GM19463 (cell line): Measurements from ENCODE around the gene PARP1.
"Not testable (repeated sequence)": the region's sequence is repeated elsewhere in the genome, so short reads cannot be mapped to it uniquely, and the experiment has no call there.

Experiments used
- ATAC-seq: cut with Tn5 transposase; IDR thresholded peaks from one replicate; pipeline ENCODE4 v1.9.1; 2021; ENCODE audit warnings: mild to moderate bottlenecking, moderate library complexity; ENCODE audit not compliant: unreplicated experiment

The PARP1 gene

DNA sequence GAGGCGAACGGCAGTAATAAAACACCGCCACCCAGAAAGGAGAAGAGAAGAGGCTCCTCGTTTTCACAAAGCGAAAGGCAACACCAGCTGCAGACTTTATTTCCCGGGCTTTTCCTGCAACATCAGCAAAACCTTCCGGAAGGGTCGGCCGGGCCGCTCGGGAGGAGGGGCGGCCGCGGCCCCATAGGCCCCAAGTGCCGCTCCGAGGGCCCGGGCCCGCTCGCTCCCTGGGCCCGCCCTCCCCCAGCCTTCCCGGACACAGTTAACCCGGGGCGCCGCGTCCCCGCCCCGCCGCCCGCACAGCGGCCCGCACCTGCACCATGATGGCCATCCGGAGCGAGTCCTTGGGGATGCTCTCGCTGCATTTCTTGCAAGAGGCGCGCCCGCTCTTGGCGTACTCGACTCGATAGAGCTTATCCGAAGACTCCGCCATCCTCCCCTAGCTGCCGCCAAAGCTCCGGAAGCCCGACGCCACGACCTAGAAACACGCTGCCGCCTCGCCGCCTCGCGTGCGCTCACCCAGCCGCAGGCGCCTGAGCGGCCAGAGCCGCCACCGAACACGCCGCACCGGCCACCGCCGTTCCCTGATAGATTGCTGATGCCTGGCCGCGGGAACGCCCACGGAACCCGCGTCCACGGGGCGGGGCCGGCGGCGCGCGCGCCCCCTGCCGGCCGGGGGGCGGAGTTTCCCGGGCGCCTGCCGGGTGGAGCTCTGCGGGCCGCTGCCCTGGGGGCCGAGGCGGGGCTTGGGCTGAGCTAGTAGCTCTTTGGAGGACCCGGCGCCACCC is at the start of gene PARP1:
Gene PARP1, minus strand, starts transcription at position 597 of the 788 bp plus-strand sequence. Its CDS starts 164 bp downstream, at position 433.
- ATAC-seq, result peak; percentile 77

GRCh38 chr1:226457307-226457712 is 49.4 kb upstream of the PARP1 start:
- no peak for ATAC-seq

DNA sequence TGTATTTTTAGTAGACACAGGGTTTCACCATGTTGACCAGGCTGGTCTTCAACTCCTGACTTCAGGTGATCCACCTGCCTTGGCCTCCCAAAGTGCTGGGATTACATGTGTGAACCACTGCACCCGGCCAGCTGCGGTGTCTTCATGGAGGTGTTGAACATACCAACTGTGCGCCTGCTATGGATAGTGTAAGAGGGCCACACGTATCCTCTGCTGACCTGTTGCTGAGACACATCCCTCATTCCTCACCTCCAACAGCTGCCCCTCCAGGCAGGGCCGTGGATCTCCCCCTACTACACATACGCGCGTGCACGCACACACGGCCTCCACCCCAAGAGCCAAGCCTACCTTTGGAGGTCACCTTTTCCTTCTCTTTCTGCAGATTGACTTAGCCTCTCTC is 48.0 kb upstream of the PARP1 start:
- no peak for ATAC-seq

DNA sequence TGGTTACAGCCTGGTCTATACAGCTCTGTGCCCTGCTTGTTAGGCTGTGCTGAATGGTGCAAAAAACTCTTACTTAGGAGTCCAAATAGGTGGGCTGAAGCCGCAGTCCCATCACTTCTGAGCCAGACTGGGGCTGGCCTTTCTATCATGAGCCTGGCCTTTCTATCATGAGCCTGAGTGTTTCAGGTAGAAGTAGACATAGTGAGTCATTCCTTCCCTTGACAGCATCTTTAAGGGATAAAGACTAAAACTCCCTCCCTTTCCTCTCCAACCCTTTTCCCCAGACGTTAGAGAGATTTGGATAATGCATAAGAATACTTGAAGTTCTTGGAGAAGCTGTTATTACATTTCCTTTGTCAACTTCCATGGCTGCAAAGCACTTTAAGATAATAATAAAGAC is 46.5 kb upstream of the PARP1 start:
- ATAC-seq, result no peak

- ATAC-seq, result no peak
Measured at GRCh38 chr1:226453015-226453704, 45.3 kb upstream of the PARP1 start.

- ATAC-seq, result no peak
Measured at GRCh38 chr1:226450688-226451087, 42.8 kb upstream of the PARP1 start.

GRCh38 chr1:226449823-226450222 is 41.9 kb upstream of the PARP1 start:
- no peak for ATAC-seq

GRCh38 chr1:226447932-226448665 is 40.2 kb upstream of the PARP1 start:
- no peak for ATAC-seq

DNA sequence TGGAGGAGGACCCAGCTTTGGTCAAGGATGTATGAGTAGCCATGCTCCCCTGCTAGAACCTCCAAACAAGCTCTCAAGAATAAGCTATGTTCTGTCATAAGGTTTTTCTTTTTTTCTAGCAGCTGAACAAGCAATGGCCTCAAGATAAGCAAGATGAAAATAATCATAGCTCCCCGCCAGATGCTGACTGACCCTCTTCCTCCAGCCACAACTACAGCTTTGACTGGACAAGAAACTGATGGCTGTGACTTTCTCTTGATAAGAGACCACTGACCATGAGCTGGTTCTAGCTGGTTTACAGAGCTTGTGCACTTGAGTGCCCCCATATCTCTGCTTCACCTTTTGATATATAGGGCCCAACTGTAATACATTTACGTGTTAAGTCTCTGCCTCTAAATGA is 38.2 kb upstream of the PARP1 start:
- no peak for ATAC-seq

DNA sequence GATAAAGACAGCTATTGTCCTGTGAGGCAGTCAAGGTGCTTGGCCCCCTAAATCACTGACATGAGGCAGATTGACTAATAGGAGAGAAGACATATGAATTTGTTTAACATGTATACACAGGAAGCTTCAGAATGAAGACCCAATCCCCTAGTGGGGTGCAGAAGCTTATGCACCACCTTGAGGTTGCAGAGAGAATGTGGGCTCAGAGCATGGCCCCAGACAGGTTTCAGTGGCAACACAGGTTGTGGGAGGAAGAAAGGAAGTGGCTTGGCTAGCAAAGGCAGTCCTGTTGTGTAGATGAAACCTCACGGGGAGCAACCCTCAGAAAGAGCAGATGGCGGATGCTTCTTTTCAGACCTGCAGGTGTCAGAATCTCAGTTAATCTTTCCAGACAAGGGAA is 37.0 kb upstream of the PARP1 start:
- ATAC-seq, result peak; percentile 100

DNA sequence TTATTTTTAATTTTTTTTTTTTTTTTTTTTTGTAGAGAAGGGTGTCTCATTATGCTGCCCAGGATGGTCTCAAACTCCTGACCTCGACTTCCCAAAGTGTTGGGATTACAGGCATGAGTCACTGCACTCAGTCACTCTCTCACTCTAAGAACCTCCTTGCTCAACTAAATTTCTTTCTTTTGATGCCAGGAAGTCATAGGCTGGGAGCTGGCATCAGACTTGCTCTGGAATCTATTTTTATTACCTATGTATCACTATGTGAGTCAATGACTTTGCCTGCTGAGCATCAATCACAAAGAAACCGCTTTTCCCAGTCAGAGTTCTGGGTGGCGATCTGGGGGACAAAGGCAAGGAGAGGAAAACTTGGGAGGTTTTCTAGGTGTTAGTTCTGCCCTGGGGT is 35.5 kb upstream of the PARP1 start:
- no peak for ATAC-seq

DNA sequence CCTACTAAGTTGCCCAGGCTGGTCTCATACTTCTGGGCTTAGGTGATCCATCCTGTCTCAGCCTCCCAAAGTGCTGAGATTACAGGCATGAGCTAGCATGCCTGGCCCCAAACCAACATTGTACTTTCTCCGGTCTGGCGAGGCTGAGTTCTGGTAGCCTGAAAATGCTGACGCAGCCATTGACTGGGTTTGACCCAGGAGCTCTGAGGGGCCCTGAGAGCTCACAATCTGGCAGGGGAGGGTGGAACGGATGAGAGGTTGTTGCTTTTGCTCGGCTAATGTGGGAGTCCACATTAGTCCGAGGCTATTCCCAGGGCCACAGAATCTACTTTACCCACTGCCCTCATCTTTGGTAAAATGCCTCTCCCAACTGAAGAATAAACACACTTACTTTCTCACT is 35.1 kb upstream of the PARP1 start:
- no peak for ATAC-seq

DNA sequence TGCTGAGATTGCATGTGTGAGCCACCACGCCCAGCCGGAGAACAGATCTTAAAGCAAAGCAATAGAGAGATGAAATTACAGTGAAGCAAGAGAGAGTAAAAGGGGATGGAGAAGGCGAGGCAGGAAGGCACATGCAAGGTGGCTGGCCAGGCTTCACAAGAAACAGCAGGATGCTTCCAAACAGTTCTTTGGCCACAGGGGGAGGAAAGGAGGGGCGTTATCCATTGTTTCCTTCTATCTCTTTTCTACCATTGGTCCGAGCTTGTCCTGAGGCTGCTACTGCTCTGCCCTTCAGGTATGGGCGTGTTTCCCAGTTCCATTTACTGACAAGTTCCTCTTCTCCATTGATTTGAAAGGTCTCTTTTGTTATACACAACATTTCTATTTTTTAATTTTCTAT is 33.7 kb upstream of the PARP1 start:
- ATAC-seq, result no peak

DNA sequence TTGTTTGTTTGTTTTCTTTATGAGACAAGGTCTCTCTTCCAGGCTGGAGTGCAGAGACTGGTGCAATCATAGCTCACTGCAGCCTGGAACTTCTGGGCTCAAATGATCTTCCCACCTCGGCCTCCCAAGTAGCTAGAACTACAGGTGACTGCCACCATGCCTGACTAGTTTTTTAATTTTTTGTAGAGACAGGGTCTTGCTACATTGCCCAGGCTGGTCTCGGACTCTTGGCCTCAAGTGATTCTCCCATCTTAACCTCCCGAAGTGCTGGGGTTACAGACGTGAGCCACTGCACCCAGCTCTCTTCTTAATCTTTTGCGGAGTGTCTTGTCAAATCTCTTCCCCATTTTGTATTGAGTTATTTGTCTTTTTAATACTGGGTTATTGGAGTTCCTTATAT is 32.6 kb upstream of the PARP1 start:
- ATAC-seq, result no peak

GRCh38 chr1:226438007-226438406 is 30.1 kb upstream of the PARP1 start:
- ATAC-seq, result no peak

GRCh38 chr1:226436855-226437491 is 29.1 kb upstream of the PARP1 start:
- no peak for ATAC-seq

DNA sequence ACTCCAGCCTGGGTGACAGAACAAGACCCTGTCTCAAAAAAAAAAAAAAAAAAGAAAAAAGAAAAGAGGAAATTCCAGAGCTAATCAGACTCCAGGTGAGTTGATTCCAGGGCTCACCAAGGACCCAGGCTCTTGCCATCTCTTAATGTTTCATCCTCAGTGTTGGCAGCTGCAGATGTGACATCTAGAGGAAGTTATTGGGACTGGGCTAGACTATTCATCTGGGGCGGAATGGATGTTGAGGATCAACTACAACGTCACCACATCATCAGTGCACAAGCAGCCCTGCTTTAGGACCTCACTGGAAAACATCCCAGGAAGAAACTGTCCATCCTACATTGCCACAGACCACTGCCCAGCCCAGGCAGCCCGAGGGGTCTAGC is 28.6 kb upstream of the PARP1 start:
- no peak for ATAC-seq

DNA sequence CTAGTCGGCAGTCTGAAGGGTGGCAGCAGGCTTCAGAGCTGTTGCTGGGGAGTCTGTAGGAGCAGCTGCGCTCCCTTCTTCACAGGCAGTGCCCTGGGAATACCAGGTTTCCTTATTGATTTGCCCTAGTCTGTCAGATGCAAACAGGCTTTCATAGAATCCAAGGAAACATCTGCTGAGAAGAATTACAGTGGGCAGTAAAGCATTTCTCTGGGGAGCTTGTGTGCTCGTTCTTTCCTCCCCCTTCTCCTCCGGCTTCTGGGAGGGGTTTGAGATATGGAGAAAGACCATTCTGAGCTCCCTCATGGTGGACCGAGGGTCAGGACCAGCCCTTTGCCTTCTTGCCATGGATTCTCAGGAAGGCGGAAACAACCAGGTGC is 25.4 kb upstream of the PARP1 start:
- ATAC-seq, result no peak

GRCh38 chr1:226432586-226433340 is 24.9 kb upstream of the PARP1 start:
- ATAC-seq, result no peak

DNA sequence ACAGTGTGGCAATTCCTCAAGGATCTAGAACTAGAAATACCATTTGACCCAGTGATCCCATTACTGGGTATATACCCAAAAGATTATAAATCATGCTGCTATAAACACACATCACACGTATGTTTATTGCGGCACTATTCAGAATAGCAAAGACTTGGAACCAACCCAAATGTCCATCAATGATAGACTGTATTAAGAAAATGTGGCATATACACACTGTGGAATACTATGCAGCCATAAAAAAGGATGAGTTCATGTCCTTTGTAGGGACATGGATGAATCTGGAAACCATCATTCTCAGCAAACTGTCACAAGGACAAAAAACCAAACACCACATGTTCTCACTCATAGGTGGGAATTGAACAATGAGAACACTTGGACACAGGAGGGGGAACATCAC is 24.0 kb upstream of the PARP1 start:
- ATAC-seq, result not testable (repeated sequence)
